GM19463 (cell line): ENCODE results near the gene C3AR1.
"Not testable (repeated sequence)": the region's sequence is repeated elsewhere in the genome, so short reads cannot be mapped to it uniquely, and the experiment has no call there.

Experiments
- ATAC-seq: cut with Tn5 transposase; IDR thresholded peaks from one replicate; pipeline ENCODE4 v1.9.1; 2021; ENCODE audit warnings: mild to moderate bottlenecking, moderate library complexity; ENCODE audit not compliant: unreplicated experiment

The C3AR1 gene

DNA sequence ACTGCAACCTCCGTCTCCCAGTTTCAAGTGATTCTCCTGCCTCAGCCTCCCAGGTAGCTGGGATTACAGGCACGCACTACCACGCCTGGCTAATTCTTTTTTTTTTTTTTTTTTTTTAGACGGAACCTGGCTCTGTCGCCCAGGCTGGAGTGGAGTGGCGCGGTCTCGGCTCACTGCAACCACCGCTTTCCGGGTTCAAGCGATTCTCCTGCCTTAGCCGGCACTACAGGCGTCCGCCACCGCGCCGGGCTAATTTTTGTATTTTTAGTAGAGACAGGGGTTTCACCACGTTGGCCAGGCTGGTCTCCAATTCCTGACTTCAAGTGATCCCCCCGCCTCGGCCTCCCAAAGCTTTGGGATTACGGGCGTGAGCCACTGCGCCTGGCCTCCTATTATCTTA, 35.1 kb downstream of the C3AR1 start:
- ATAC-seq: not testable (repeated sequence)

DNA sequence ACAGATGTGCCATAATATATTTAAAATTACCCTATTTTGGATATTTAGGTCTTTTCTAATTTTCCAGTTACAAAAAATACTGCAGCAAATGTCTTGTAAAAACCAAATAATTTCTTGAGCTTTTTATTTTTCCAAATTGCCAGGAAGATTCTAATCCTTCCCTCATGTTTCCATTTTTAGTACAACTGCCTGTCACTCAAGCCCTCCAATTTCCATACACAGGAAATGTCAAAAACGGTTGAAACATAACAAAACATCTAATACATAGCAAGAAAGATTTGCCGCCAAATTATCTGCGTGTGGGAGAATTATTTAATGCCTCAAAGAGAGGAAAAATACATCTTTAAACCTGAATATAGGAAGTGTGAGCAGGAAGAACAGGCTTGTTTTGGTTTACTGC, 36.0 kb downstream of the C3AR1 start:
- no peak for ATAC-seq

DNA sequence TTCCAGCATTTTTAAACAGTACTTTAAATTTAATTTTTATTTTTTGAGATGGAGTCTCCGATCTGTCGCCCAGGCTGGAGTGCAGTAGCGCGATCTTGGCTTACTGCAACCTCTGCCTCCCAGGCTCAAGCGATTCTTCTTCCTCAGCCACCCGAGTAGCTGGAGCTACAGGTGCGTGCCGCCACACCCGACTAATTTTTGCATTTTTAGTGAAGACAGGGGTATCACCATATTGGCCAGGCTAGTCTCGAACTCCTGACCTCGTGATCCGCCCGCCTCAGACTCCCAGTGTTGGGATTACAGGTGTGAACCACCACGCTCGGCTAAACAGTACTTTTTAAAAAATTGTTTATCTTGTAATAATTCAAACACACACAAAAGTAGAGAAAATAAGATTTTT, 37.9 kb downstream of the C3AR1 start:
- no peak for ATAC-seq

DNA sequence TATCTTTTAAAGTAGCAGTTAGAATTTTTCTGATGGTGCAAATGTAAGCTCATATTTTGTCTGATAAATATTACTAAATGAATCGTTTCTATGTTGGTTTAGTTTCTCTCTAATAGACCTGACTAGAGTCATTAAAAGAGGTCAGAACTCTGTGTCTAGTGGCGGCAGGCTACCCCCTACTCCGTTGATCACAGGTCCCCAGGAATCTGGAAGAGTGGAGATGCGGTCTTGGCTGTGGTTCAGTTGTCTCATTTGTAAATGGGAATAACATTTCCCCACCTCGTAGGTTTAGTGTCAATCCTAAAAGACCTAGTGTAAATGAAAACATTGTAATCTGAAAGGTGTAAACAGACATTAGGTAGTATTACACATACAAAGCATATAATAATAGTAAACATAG, 38.3 kb downstream of the C3AR1 start:
- no peak for ATAC-seq

DNA sequence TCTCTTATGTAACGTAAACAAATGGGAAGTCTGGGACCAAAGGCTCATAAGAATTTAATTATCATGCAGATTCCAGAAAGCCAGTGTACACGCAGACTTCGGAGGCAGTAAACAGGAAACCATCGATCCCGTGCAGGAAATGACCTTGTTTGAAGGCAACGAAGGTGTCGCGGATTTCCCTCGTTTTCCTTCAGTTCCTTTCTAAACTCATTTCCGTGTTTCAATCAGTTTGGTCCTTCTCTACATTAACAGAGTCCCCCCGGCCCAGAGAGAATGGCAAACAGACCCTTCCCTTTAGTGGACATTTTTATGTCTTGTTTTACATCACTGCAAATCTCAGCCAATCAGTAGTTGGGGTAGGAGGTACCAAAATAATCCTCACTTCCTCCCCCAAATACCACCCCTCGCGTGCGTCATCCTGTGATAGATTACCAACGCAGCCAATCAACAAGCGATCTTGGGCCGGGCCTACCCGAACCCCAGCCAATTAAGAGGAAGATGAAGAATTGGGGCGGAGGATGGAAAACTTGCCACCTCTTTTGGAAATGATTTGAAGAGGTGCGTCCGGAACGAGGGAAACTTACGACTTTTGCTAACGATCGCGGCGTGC, 39.8 kb downstream of the C3AR1 start:
- ATAC-seq: peak; percentile 99

DNA sequence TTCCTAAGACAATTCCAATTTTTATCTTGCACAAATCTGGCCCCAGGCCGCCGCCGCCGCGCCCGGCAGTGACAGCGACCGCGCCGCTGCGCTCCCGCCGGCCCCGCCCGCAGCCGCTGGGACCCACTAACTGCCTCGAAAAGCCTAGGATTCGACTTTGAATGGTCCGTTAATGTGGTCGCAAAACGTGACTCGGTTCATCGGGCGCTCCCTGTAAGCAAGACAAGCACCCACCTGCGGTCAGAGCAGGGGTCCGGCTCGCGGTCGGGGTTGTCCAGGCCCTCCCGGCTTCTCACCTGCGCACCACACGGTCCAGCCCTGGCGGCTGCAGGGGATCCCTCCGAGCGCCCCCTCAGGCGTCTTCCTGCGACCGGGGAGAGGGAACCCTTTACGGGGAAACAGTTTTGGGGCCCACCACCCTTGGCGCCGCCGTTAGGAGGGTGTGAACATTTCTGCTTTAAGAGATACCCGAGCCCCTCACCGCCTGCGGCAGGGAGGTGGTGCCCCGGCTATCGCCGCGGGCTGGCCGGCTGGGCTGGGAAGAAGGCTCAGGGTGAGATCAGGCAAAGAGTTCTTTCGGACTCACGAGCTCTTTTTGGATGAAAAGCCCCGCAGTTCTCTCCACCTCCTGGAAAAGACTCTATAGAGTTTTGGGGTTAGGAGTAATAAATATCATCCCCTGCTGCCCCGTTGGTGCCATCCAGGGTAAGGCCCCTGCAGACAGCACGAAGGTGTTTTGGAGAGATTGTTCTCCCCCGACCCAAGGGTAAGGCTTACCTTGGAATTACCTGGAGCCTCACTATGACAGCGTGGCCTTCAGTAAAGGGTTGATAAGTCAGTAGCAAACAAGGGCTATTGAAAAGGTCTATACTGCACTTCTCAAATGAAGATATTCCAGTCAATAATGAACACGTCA, 47.2 kb downstream of the C3AR1 start:
- ATAC-seq: no peak

DNA sequence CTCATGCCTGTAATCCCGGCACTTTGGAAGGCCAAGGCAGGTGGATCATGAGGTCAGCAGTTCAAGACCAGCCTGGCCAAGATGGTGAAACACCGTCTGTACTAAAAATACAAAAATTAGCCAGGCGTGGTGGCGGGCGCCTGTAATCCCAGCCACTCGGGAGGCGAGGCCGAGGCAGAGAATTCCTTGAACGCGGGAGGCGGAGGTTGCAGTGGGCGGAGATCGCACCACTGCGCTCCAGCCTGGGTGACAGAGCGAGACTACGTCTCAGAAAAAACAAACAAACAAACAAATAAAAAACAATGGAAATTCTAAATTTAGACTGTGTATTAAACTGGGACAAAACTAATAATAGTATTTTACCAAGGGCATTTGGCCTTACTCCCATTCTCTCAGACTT, 47.9 kb downstream of the C3AR1 start:
- not testable (repeated sequence) for ATAC-seq

DNA sequence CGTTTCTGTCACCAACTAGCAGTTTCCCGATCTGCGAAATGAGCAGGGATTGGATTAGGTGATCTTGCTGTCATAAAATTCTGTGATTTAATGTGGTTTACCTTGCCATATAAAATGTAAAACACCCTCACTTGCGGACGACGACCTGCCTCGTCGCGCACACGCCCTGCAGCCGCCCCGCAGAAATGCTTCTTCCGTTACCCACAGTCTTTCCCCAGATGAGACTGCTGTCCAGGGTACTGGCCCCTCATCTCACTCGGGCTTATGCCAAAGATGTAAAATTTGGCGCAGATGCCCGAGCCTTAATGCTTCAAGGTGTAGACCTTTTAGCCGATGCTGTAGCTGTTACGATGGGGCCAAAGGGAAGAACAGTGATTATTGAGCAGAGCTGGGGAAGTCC, 51.3 kb downstream of the C3AR1 start:
- no peak for ATAC-seq

DNA sequence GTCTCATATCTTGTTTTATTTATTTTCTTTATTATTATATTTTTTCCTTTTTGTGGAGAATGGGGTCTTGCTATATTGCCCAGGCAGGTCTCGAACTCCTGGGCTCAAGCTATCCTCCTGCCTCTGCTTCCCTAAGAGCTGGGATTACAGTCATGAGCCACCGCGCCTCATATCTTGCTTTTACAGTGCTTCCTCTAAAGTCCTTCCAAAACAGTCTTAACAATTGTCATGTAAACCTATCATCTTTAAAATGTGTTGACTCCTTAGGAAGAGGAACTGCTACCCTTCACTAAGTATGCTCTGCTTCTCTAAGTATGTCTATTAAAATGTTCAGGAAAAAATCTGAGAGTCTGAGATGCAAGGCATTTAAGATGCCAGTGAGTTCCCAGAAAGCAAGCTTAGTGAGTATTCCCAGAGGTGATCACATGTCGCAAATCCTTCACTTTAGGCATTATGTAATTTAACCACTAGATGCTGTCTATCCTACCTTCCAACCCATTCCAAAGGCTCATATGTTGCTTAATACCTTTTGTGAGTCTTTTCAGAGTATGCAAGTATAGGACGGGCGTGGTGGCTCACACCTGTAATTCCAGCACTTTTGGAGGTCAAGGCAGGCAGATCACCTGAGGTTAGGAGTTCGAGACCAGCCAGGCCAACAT, 53.4 kb downstream of the C3AR1 start:
- no peak for ATAC-seq

DNA sequence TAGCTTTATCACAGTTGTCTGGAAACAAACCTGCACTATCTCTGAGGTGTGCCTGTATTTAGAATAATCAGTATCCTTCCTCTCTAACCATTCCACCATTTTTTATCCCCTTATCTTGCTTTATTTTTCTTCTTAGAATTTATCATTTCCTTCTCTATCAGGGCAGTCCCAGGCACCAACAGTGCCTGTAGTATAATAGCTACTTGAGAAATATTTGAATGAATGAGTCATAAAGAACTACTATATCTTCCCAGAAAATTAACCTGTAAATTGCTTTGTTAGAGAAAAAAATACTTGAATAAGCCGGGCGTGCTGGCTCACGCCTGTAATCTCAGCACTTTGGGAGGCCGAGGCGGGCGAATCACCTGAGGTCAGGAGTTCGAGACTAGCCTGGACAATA, 54.8 kb downstream of the C3AR1 start:
- ATAC-seq: no peak
